Measurements from ENCODE around the gene PCDHGA9. TPM values are rescaled to one million over a fixed set of nuclear protein-coding genes. Genes with fewer than 3 reads are reported as not detected.
A peak's percentile ranks its signal among the peaks of the same experiment; 100 is the strongest.
"Not testable (repeated sequence)": the region's sequence is repeated elsewhere in the genome, so short reads cannot be mapped to it uniquely, and the experiment has no call there.

The PCDHGA9 gene
- total RNA-seq, 6 experiments from 2014 or later, result 1.0 to 2.5 (median 1.3) TPM

- no peaks in the 10 kb centered on the region for H3K4me1 ChIP-seq
- WGBS (ENCODE audit: insufficient coverage, low coverage, low lambda C conversion rate, missing lambda C conversion rate), result 52% methylated on average over 6 of the region's 53 CpGs
- no peak for DNase-seq
- H3K9me3 ChIP-seq, result peaks cover 0 to 20% (median 7%) of the 10 kb centered on the region in 4 donors
- H3K4me3 ChIP-seq, result no peak overlapping the region
- ATAC-seq, result no peak
- intact Hi-C loops (cut with DNase I), result no loop called here
- H3K27me3 ChIP-seq, result no peaks in the 10 kb centered on the region
- H3K36me3 ChIP-seq, result no peaks in the 10 kb centered on the region
- H3K27ac ChIP-seq, result no peak overlapping the region
- no peak for TF ChIP-seq CTCF (IDR thresholded peaks at IDR 0.05)
- no peak for TF ChIP-seq POLR2A (IDR thresholded peaks at IDR 0.05)
These were observed 25.3 kb downstream of the PCDHGA9 start for GRCh38 chr5:141427783-141428426.

- WGBS (ENCODE audit: insufficient coverage, low coverage, low lambda C conversion rate, missing lambda C conversion rate), result 12% methylated on average over 32 of the region's 33 CpGs
- Histone ChIP-seq H3K9me3 (peaks cover 0 to 7% (median 6%) of the 10 kb centered on the region in 4 donors), H3K27ac (no peak within 1 kb of the TSS), H3K36me3 (no peaks in the 10 kb centered on the region), H3K27me3 (no peaks in the 10 kb centered on the region), H3K4me3 (peak within 1 kb of the TSS in 2 of 3 donors; percentile 0 to 24), H3K4me1 (no peaks in the 10 kb centered on the region)
- TF ChIP-seq CTCF (IDR thresholded peaks at IDR 0.05) (peak; percentile 12 to 39 (median 36)), POLR2A (IDR thresholded peaks at IDR 0.05) (no peak)
- ATAC-seq (peak; percentile 63 to 90 (median 82)), DNase-seq (no peak)
- intact Hi-C loops (cut with DNase I), result no loop called here
These were observed 27.9 kb downstream of the PCDHGA9 start, which contains the start of gene PCDHGA12 for GRCh38 chr5:141430332-141431113. Gene PCDHGA12 (plus strand): TSS chr5:141430507. CDS start chr5:141430760, 253 bp downstream.

GRCh38 chr5:141431286-141431685 lies 28.7 kb downstream of the PCDHGA9 start:
- Histone ChIP-seq H3K27me3 (no peaks in the 10 kb centered on the region), H3K9me3 (peaks cover 0 to 7% (median 6%) of the 10 kb centered on the region in 4 donors), H3K4me3 (peak overlapping the region in 2 of 3 donors; percentile 0 to 24), H3K27ac (no peak overlapping the region), H3K4me1 (no peaks in the 10 kb centered on the region), H3K36me3 (no peaks in the 10 kb centered on the region)
- WGBS (ENCODE audit: insufficient coverage, low coverage, low lambda C conversion rate, missing lambda C conversion rate), result 16% methylated on average over 5 of the region's 37 CpGs
- intact Hi-C loops (cut with DNase I), result no loop called here
- TF ChIP-seq CTCF (IDR thresholded peaks at IDR 0.05) (no peak), POLR2A (IDR thresholded peaks at IDR 0.05) (no peak)
- DNase-seq (no peak), ATAC-seq (peak in 1 of 4 donors; percentile 32)

- intact Hi-C loops (cut with DNase I); ATAC-seq; H3K4me1 ChIP-seq; H3K36me3 ChIP-seq; H3K4me3 ChIP-seq; DNase-seq; H3K27ac ChIP-seq; H3K9me3 ChIP-seq; H3K27me3 ChIP-seq: not testable (repeated sequence)
- WGBS (ENCODE audit: insufficient coverage, low coverage, low lambda C conversion rate, missing lambda C conversion rate), result no CpG with 5 or more reads among the region's 38 CpGs
These were observed 29.7 kb downstream of the PCDHGA9 start for GRCh38 chr5:141432308-141432707.

GRCh38 chr5:141432726-141433125 lies 30.1 kb downstream of the PCDHGA9 start:
- WGBS (ENCODE audit: insufficient coverage, low coverage, low lambda C conversion rate, missing lambda C conversion rate), result 46% methylated on average over 11 of the region's 29 CpGs
- intact Hi-C loops (cut with DNase I); H3K4me3 ChIP-seq; H3K27ac ChIP-seq; ATAC-seq; H3K27me3 ChIP-seq; H3K9me3 ChIP-seq; DNase-seq; H3K4me1 ChIP-seq; H3K36me3 ChIP-seq: not testable (repeated sequence)

All from right lobe of liver (tissue), 6 donors.